AG09309 (cell line): Measurements from ENCODE around the gene TRIO.

Experiments
- DNase-seq: peaks from one replicate; pipeline ENCODE4 v3.0.0-alpha.2; 2010; ENCODE audit warnings: low read depth
- H3K4me3 ChIP-seq: 2 replicates; pipeline ENCODE4 v1.5.1; 2011; ENCODE audit warnings: mild to moderate bottlenecking, low read depth, low read length, moderate library complexity; ENCODE audit not compliant: control insufficient read depth
- TF ChIP-seq, protein P1 (sequence below): IDR thresholded peaks from 2 replicates; pipeline ENCODE4 v1.5.1; 2011; ENCODE audit warnings: mild to moderate bottlenecking, low read depth, low read length, inconsistent platforms; ENCODE audit not compliant: insufficient read depth, control insufficient read depth; ENCODE audit errors: missing control alignments

TRIO gene

DNA sequence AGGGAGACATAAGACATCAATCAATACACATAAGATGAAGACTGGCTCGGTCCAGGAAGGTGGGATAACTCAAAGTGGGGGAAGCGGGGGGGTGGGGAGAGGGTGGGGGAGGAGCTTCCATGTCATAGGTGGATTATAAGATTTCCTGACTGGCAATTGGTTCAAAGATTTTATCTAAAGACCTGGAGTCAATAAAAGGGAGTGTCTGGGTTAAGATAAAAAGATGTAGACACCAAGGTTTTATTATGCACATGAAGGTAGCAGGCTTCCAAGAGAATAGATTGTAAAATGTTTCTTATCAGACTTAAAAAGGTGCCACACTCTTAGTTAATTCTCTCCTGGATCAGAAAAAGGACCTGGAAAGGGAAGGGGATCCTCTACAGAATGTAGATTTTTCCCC lies 412.9 kb downstream of the TRIO start:
- DNase-seq = no peak
- H3K4me3 ChIP-seq = no peak overlapping the region
- TF ChIP-seq, protein P1, sequence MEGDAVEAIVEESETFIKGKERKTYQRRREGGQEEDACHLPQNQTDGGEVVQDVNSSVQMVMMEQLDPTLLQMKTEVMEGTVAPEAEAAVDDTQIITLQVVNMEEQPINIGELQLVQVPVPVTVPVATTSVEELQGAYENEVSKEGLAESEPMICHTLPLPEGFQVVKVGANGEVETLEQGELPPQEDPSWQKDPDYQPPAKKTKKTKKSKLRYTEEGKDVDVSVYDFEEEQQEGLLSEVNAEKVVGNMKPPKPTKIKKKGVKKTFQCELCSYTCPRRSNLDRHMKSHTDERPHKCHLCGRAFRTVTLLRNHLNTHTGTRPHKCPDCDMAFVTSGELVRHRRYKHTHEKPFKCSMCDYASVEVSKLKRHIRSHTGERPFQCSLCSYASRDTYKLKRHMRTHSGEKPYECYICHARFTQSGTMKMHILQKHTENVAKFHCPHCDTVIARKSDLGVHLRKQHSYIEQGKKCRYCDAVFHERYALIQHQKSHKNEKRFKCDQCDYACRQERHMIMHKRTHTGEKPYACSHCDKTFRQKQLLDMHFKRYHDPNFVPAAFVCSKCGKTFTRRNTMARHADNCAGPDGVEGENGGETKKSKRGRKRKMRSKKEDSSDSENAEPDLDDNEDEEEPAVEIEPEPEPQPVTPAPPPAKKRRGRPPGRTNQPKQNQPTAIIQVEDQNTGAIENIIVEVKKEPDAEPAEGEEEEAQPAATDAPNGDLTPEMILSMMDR = no peak

DNA sequence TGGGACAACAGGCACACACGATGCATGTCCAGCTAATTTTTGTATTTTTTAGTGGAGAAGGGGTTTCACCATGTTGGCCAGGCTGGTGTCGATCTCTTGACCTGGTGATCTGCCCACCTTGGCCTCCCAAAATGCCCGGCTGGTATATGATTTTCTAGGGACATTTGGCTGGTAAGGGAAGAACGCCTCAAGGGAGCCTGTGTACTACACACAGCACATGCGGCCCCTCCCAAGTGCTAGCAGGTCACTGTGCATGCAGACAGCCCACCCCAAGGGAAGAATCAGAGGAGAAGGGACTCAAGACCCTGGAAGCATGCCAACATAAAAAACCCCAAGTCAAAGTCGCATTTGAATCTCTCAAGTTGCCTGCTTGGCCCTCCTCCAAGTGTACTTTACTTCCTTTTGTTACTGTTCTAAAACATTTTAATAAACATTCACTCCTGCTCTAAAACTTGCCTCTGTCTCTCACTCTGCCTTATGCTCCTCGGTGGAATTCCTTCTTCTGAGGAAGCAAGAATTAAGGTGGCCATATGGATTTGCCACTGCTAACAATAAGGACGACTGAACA lies 414.1 kb downstream of the TRIO start:
- no peak for DNase-seq
- TF ChIP-seq, protein P1 = no peak
- H3K4me3 ChIP-seq = no peak overlapping the region

DNA sequence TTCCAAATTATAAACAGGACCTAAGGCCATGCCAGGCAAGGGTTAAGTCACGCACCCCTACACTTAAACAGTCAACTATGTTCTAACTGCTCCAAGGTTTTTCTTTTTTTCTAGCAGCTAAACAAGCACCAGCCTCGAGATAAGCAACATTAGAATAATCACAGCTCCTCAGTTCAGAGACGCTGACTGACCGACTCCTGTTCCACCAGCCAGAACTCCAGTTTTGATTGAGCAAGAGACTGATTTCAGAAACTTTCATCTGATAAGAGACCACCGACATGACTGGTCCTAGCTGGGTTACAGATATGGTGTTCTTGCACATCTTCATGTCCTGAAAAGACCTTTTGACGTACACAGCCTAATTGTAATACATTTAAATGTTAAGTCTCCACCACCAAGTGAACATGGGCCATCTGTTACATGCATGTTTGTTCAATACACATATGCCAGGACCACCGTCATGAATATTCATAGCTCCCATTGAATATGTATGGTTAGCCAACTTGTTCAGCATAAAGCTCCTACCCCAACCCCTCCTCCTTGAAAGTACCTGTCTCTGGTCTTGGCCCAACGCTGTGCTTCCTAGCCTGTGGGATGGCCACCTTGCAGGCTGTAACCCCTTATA lies 414.8 kb downstream of the TRIO start:
- TF ChIP-seq, protein P1 = no peak
- no peak for DNase-seq
- H3K4me3 ChIP-seq = no peak overlapping the region
